Stimulated activated CD4-positive, alpha-beta T cell treated with anti-CD3 and anti-CD28 coated beads, Interleukin-4, amount 100 ng/mL, for 1 hour (primary cell): ENCODE measurements around the gene IFT172.
A peak's percentile ranks its signal among the peaks of the same experiment; 100 is the strongest.
"Not testable (repeated sequence)": the region's sequence is repeated elsewhere in the genome, so short reads cannot be mapped to it uniquely, and the experiment has no call there.

Source experiments
- DNase-seq: peaks from one replicate; pipeline ENCODE4 v3.0.0-alpha.2; 2020

Gene IFT172

DNA sequence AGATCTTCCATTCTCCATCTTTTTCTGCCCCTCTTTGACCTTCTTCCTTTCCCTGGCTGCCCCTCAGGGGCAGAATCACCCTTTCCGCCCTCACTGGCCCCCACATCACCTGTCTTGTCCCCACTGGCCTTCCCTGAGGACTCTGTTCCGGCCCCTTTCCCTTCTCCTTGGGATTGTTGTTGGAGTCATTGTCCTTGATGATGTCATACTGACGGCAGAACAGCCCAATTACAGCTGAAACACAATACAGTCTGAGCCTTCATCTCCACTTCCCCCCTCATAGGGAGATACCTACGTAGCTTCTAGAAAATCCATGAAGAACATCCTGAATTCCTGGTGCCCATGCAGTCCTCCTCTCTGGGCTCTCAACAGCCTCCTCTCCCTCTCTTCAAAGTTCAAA, 3.0 kb upstream of the IFT172 start:
- no peak for DNase-seq

DNA sequence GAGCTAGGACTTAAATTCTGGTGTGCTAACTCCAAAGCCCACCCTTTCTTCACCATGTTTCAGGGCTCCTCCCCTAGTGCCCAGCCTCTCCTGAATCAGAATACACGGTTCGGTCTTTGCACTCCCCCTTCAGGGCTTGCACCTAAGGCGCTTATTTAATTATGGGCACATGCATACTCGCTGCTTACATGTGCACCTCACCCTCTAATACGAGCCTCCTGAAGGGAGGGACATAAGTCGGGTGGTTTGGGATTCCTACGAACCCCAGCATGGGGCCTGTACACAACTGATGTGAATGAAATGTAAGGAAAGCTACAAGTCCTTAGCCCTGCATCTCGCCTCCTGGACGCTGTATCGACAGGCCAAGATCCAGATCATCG, 435 bp downstream of the IFT172 start:
- no peak for DNase-seq

DNA sequence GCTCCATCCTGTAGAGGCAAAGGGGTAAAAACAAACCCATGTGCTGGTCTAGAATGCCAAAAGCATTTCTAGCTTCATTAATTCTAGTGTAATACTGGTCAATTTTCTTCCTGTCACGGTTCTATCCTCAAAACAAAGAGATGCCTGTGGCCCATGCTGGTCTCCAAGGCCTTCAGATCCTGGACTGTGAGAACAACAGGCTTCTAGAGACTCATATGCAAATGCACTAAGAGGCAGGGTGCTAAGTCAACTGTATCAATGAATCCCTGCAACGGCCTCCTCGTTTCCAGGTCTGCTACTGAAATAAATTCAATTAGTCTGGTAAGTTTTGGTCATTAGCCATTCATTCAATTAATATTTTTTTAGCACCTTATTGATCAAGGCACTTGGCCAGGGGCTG, 4.0 kb downstream of the IFT172 start:
- no peak for DNase-seq

DNA sequence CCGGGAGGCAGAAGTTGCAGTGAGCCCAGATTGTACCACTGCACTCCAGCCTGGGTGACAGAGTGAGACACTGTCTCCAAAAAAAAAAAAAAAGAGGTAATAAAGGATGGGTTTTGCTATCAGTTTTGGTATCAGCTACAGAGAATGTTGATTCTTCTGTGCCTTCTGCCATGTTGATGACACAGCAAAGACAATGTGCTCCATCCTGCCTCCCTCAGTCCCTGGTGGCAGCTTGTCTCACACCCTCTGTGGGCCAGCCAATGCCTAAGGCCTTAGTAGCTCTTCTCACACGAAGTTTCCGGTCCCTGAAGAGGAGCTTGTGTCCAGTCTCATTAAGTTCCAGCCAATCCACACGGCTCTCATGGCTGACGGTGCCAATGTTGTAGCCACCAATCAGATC, 17.6 kb downstream of the IFT172 start:
- DNase-seq, result no peak

DNA sequence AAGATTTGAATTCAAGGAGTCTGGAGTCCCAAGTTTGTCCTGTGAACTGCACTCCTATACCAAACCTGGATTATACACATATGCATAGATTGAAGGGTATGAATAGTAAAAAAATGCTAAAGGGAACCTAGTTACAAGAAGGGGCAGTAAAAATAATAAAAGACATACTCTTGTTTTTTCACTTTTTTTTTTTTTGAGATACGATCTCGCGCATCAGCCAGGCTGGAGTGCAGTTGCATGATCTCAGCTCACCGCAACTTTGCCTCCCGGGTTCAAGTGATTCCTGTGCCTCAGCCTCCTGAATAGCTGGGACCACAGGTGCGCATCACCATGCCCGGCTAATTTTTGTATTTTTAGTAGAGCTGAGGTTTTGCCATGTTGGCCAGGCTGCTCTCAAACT, 25.1 kb downstream of the IFT172 start:
- no peak for DNase-seq

DNA sequence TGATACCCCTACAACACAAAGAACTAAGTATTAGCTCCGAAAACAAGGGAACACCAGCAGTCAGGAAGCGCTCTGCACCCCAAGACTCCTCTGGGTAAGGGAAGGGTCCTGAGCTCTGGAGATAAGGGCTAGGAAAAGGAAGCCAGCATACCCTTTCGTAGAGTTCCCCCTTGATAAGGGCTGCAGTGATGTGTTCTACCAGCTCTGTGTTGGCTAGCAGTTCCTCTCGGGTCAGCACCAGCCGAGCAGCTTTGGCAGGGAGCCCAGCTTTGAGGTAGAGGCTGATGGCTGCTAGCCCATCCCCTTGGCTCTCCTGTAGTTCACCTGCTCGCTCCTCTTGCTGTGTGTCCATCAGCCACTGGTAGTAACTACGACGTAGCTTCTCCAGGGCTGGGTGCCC, 28.4 kb downstream of the IFT172 start:
- DNase-seq, result no peak

DNA sequence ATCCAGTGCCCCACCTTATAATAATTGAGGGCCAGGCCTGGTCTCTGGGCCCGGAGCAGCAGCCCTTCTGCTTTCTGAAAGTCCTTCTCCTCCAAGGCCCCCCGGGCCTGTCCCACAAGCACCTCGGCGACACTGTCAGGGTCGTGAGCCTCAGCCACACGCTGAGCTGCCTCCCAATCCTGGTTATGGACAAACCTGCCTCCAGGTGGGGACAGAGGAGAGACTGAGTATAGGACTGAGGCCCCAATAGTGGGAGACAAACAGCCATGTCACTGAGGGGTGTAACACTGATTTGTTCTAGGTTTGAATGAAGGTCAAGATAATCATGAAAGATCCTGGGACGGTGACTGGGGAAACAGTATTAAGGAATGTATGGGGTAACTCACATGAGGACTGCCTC, 35.6 kb downstream of the IFT172 start:
- DNase-seq, result no peak

DNA sequence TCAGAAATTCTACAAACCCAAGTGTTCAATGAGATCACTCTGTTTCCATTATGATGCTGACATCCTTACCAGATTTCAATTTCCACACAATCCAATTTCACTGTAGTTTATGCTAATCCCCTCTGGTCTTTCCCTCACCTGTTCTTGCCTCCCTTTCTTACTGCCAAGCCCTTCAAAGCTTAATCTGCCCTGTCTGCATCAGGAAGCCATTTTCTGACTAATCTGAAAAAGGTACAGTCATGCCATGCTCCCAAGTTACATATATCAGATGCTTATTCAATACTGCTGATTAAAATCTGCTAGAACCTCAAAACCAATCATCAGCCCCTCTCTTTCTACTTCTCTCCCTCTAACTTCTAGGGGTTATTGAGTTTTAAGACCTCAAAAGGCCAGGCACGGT, 38.4 kb downstream of the IFT172 start:
- no peak for DNase-seq

DNA sequence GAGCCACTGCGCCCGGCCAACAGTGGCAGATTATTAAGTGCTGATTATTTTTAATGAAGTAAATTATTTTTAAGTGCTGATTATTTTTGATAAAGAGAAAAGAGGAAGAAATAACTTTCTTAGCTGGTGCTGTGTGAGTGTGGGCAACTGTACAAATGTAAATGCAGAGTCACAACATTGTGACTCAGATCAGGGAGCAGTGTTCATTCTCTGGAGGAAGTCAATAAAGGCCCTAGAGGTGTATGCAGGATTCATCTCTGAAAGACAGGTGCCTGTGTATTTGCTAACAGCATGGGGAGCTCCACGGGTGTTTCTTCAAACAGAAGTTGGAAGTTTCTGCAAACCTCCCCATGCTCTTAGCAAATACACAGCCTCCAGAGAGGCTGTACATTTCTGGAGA, 41.2 kb downstream of the IFT172 start:
- DNase-seq, result no peak

DNA sequence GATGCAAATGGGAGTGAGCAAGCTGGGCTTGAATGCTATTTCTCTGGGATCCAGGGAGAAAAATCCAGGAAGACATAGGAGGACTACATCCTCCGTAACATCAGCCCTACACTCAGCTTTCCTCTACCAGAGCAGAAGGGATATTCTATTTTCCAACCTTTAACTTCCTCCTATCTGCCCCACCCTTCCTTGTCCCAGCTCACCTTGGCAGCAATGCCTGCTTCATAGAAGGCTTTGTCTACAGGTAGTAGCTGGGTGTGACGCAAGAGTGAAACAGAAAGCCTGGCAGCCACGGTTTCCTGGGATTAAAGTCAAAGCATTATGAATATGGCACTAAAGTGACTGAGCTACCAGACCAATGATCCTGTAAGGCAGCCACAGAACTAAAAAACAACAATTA, 43.5 kb downstream of the IFT172 start:
- DNase-seq, result no peak

DNA sequence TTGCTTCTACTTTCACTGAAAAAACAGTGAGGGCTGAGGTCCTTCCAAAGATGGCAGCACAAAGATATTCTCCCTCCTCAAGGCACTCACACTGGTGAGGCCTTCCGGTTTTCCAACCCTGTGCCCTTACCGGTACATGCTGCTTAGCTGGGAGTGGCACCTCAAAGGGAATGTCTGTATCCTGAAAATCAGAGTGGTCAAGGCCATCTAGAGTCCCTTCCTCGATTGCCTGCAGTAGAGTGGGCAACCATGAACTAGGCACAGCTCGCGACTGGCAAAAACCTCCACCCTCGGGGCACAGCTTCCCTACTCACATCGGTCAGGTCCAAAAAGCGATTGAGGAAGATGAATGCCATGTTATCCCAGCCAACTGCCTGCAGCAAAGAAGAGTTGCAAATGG, 43.9 kb downstream of the IFT172 start:
- no peak for DNase-seq

DNA sequence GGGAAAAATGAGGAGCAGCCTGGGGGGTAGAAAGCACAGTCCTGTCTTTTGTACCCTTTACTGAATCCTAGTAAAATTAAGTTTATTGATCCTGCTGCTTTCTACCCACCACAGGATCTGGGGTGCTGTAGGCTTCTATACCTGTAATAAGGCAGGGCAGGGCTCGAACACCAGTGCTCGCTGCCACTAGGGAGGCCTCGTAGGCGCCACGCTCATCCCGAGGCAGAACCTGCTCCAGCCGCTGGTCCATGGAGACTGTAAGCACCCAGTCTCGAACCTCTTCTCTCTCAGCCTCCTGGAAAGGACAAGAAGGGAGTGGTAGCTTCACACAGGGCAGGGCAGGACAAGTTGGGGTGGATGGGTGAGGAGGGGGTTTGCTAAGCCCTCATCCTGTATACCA, 44.4 kb downstream of the IFT172 start:
- DNase-seq, result no peak

DNA sequence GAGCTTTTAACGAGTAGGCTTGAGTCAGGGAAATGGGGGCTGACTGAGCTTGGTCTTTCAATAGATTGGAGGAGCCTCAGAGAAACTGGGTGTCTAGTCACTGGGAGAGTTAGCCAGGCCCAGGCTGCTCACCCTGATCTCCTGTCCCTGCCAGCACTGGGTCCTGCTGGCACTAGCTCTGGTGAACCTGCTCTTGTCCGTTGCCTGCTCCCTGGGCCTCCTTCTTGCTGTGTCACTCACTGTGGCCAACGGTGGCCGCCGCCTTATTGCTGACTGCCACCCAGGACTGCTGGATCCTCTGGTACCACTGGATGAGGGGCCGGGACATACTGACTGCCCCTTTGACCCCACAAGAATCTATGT, 46.6 kb downstream of the IFT172 start:
- DNase-seq, result no peak

DNA sequence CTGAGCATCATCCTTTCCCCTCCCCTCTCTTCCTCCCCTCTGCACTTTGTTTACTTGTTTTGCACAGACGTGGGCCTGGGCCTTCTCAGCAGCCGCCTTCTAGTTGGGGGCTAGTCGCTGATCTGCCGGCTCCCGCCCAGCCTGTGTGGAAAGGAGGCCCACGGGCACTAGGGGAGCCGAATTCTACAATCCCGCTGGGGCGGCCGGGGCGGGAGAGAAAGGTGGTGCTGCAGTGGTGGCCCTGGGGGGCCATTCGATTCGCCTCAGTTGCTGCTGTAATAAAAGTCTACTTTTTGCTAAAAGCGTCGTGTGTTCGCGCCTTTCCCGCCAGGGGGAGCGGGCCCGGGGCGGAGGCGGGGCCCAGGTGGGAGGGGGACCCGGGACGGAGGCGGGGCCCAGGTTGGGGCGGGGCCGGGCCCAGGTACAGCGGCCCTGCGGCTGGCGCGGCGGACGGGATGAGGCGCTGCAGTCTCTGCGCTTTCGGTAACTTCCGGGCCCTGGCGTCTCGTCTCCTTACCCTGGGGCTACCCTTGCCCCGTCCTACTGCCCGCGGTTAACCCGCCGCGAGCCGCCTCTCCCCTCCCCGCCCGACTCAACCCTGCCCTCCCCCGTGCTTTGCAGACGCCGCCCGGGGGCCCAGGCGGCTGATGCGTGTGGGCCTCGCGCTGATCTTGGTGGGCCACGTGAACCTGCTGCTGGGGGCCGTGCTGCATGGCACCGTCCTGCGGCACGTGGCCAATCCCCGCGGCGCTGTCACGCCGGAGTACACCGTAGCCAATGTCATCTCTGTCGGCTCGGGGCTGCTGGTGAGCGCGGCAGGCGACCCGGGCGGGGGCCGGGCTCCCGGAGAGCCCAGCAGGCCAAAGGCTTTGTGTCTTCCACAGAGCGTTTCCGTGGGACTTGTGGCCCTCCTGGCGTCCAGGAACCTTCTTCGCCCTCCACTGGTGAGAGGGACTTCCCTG, 47.3 kb downstream of the IFT172 start, which contains the start of gene KRTCAP3:
Gene KRTCAP3 (plus strand): TSS at position 424 of the 962 bp plus-strand sequence. CDS start 32 bp downstream, at position 456.
- DNase-seq, result peak; percentile 46

DNA sequence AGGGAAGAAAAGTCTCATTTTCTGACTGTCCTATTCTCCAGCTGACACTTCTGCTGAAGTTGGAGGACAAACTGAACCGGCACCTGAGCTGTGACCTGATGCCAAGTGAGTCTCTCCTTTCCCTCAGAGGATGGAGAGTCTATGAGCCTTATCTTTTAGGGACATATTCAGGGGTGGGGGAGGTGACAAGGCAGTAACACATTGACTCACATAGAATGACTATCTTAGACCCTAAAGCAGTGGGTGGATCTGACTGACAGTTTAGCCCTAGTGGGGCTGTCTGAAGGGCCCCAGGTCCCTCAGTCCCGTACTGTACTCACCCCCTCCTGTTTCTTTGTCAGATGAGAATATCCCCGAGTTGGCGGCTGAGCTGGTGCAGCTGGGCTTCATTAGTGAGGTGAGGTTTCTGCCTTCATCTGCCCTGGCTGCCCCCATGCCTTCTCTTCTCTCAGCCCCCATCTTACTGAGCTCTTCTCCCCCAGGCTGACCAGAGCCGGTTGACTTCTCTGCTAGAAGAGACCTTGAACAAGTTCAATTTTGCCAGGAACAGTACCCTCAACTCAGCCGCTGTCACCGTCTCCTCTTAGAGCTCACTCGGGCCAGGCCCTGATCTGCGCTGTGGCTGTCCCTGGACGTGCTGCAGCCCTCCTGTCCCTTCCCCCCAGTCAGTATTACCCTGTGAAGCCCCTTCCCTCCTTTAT, 48.2 kb downstream of the IFT172 start:
- no peak for DNase-seq

DNA sequence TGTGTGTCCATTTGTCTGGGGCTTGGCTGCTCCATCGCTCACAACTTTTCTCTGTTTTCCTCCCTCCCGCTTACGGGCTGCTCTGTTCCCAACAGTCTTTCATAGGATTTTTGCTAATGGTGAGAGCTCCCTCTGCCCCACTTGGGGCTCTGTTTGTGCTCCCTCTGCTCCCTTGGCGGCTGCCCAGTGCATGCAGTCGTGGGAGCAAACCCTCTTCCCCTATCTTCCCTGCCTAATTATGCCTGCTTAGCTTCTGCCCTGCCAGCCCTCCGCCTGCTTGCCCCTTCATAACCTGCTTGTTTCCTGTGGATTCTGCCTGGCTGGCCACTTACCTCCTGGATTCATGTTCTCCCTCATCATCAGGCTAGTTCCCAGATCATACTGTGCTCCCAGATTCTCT, 53.9 kb downstream of the IFT172 start:
- DNase-seq, result no peak

DNA sequence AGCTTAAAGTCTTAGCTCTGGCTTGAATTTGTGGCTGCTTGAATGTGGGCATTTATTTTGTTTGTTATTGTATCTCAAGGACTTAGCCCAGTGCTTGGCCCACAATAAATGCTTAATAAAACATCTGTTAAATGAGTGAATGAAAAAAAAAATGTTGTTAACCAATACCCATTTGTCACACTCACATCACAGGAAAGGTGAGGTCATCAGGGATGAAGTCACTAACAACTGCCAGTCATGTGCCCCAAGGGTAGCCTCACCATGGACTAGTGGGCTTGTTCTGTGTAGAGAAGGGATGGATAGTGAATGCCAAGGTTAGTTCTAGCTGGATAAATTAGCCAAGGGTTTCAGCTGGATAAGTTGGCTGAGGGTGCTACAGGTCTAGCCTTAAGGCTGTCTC, 58.1 kb downstream of the IFT172 start:
- no peak for DNase-seq

DNA sequence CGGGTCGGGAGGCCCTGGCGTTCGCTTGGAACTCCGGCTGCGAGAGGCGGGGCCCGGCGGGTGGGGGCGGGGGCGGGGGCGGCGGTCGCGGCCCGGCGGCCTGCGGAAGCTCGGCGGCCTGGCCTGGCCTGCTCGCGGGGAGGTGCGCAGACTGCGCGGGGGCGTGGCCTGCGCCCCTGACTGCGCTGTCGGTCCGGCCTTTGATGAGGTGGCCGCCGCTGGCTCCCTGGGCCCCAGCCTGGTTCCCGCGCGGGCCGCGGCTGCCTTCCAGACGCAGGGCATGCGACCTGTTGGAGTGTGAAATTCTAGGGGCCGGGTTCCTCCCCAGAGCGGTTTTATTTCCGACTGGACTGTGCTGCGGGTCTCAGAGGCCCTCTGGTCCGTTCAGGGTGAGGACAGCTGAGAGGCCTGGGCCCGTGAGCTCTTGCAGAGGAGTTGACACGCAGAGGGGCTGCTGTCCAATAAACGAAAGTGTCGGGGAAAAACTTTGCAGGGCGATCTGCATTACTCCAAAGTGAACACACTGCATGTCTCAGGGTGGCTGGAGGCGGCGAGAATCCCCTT, 60.5 kb downstream of the IFT172 start:
- peak; percentile 68 for DNase-seq

DNA sequence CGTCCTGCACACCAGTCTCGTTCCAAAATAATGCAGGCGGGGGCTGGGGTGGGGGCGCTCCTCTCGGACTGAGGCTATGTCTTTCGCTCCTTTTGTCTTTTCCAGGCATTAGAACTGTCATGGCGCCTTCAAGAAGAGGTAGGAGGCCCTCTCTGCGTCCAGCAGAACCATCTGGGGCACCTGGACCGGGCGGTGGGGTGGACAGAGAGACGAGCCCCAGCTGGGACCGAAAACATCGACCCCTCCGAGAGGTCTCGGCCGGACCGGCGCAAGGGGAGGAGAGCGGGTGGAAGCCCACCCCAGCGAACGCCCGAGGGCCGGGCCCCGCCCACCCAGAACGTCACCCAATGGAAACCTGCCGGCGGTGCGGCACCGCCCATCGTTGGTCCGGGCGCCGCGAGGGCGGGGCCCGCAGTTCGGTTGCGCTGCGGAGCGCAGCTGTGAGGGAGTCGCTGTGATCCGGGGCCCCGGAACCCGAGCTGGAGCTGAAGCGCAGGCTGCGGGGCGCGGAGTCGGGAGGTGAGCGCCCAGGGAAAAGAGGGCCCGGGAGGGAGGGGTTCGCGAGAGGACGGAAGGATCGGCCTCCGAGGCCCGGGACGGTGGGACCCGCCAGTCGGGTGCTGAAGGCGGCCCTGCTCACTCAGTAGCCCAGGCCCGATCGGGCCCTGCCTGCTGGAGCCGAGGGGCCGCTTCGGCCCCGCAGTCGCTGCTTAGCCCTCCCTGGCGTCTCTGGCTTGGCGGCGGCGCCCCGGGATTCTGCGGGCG, 61.1 kb downstream of the IFT172 start, which contains the start of gene NRBP1:
Gene NRBP1 (plus strand): TSS at position 419 of the 765 bp plus-strand sequence. CDS start 4,643 bp downstream, outside the sequence.
- peak; percentile 93 for DNase-seq

DNA sequence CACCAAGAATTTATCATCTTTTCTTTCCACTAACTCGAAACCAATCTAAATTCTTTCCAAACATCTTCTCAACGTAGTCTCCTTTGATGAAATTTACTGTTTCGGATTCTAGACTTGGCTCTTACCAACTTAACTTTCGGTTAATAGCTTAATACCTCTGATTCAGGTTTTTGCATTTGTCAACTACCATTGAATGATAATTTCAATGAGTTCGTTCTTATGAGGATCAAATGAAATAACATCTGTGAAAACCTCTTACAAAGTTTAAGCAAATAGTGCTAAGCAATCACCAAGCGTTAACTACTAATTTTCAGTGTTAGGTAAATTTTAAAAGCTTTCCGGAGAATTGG, 61.7 kb downstream of the IFT172 start:
- no peak for DNase-seq

DNA sequence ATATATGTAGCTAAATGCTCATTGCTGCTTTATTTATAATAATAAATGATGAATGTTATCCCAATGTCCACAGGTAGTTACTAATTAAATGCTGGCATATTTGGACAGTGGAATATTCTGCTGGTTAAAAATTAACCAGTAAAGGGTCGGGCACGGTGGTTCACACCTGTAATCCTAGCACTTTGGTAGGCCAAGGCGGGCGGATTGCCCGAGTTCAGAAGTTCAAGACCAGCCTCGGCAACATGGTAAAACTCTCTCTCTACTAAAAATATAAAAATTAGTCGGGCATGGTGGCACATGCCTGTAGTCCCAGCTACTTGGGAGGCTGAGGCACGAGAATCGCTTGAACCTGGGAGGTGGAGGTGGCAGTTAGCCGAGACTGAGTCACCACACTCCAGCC, 64.5 kb downstream of the IFT172 start:
- DNase-seq, result not testable (repeated sequence)

DNA sequence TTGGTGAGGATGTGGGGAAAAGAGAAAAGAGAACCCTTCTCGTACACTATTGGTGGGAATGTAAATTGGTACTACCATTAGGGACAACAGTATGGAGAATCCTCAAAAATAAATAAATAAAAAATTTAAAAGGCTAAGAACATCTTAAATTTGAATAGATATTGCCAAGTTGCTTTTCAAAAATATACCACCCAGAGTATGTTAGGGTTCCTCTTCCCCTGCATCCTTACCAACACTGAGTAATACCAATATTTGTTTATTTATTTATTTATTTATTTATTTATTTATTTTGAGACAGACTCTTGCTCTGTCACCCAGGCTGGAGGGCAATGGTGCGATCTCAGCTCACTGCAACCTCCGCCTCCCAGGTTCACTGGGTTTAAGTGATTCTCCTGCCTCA, 66.6 kb downstream of the IFT172 start:
- DNase-seq, result no peak

DNA sequence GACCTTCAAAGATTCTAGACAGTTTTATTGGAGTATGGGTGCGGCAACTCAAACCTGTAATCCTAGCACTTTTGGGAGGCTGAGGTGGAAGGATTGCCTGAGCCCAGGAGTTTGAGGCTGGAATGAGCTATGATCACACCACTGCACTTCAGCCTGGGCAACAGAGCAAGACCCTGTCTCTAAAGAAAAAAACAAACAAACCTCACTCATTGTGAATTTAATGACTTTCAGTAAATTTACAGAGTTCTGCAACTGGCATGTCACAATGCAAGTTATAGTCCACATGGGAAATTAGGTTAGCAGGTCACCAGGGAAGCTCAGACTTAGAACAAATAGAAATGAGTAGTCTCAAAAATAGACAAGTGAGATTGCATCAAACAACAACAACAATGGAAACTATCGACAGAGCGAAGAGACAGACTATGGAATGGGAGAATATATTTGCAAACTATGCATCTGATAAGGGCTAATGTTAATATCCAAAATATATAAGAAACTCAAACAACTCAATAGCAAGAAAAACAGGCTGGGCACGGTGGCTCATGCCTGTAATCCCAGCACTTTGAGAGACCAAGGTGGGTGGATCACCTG, 67.8 kb downstream of the IFT172 start:
- DNase-seq, result no peak
